ENCODE results near the gene RELL1.

Gene RELL1

GRCh38 chr4:37634180-37634579, 52.0 kb downstream of the RELL1 start:
- H3K4me3 ChIP-seq (ENCODE audit: low read depth, low read length): no peak overlapping the region
- H3K9ac ChIP-seq: no peak overlapping the region
- H3K27ac ChIP-seq: no peak overlapping the region
- TF ChIP-seq CTCF (IDR thresholded peaks at IDR 0.05): no peak
- no peaks in the 10 kb centered on the region for H3K79me2 ChIP-seq
- H3K9me3 ChIP-seq (ENCODE audit: control insufficient read depth, low read length): no peaks in the 10 kb centered on the region
- no peak overlapping the region for H2AFZ ChIP-seq
- H3K4me2 ChIP-seq (ENCODE audit: low read length): no peak overlapping the region
- H3K36me3 ChIP-seq (ENCODE audit: control insufficient read depth, insufficient read depth, low read length): no peaks in the 10 kb centered on the region
- H3K4me1 ChIP-seq: no peaks in the 10 kb centered on the region
- H3K27me3 ChIP-seq (ENCODE audit: control insufficient read depth, insufficient read depth, low read length): no peaks in the 10 kb centered on the region

GRCh38 chr4:37632836-37633235, 53.3 kb downstream of the RELL1 start:
- Histone ChIP-seq H3K4me3 (ENCODE audit: low read depth, low read length) (no peak overlapping the region), H3K27me3 (ENCODE audit: control insufficient read depth, insufficient read depth, low read length) (no peaks in the 10 kb centered on the region), H3K9me3 (ENCODE audit: control insufficient read depth, low read length) (no peaks in the 10 kb centered on the region), H2AFZ (no peak overlapping the region), H3K36me3 (ENCODE audit: control insufficient read depth, insufficient read depth, low read length) (no peaks in the 10 kb centered on the region), H3K79me2 (no peaks in the 10 kb centered on the region), H3K9ac (no peak overlapping the region), H3K4me2 (ENCODE audit: low read length) (no peak overlapping the region), H3K27ac (no peak overlapping the region), H3K4me1 (no peaks in the 10 kb centered on the region)
- no peak for TF ChIP-seq CTCF (IDR thresholded peaks at IDR 0.05)

- TF ChIP-seq CTCF (IDR thresholded peaks at IDR 0.05): no peak
- no peaks in the 10 kb centered on the region for H3K27me3 ChIP-seq (ENCODE audit: control insufficient read depth, insufficient read depth, low read length)
- H3K79me2 ChIP-seq: no peaks in the 10 kb centered on the region
- H3K4me1 ChIP-seq: no peaks in the 10 kb centered on the region
- no peak overlapping the region for H3K4me2 ChIP-seq (ENCODE audit: low read length)
- H3K36me3 ChIP-seq (ENCODE audit: control insufficient read depth, insufficient read depth, low read length): no peaks in the 10 kb centered on the region
- H3K9me3 ChIP-seq (ENCODE audit: control insufficient read depth, low read length): no peaks in the 10 kb centered on the region
- H3K27ac ChIP-seq: no peak overlapping the region
- H3K4me3 ChIP-seq (ENCODE audit: low read depth, low read length): no peak overlapping the region
- H2AFZ ChIP-seq: no peak overlapping the region
- H3K9ac ChIP-seq: no peak overlapping the region
Measured at GRCh38 chr4:37631551-37631950, 54.6 kb downstream of the RELL1 start.

GRCh38 chr4:37629713-37630112, 56.5 kb downstream of the RELL1 start:
- no peak overlapping the region for H3K9ac ChIP-seq
- no peak overlapping the region for H3K4me3 ChIP-seq (ENCODE audit: low read depth, low read length)
- no peak overlapping the region for H3K4me2 ChIP-seq (ENCODE audit: low read length)
- H3K9me3 ChIP-seq (ENCODE audit: control insufficient read depth, low read length): no peaks in the 10 kb centered on the region
- H3K27me3 ChIP-seq (ENCODE audit: control insufficient read depth, insufficient read depth, low read length): no peaks in the 10 kb centered on the region
- no peaks in the 10 kb centered on the region for H3K4me1 ChIP-seq
- no peaks in the 10 kb centered on the region for H3K36me3 ChIP-seq (ENCODE audit: control insufficient read depth, insufficient read depth, low read length)
- no peaks in the 10 kb centered on the region for H3K79me2 ChIP-seq
- TF ChIP-seq CTCF (IDR thresholded peaks at IDR 0.05): no peak
- no peak overlapping the region for H2AFZ ChIP-seq
- no peak overlapping the region for H3K27ac ChIP-seq

- TF ChIP-seq CTCF (IDR thresholded peaks at IDR 0.05): no peak
- H3K9ac ChIP-seq: no peak overlapping the region
- no peak overlapping the region for H3K4me3 ChIP-seq (ENCODE audit: low read depth, low read length)
- no peaks in the 10 kb centered on the region for H3K27me3 ChIP-seq (ENCODE audit: control insufficient read depth, insufficient read depth, low read length)
- no peaks in the 10 kb centered on the region for H3K4me1 ChIP-seq
- no peak overlapping the region for H2AFZ ChIP-seq
- no peaks in the 10 kb centered on the region for H3K79me2 ChIP-seq
- H3K9me3 ChIP-seq (ENCODE audit: control insufficient read depth, low read length): no peaks in the 10 kb centered on the region
- H3K27ac ChIP-seq: no peak overlapping the region
- H3K36me3 ChIP-seq (ENCODE audit: control insufficient read depth, insufficient read depth, low read length): no peaks in the 10 kb centered on the region
- H3K4me2 ChIP-seq (ENCODE audit: low read length): no peak overlapping the region
Measured at GRCh38 chr4:37628977-37629609, 57.1 kb downstream of the RELL1 start.
